ENCODE measurements around the gene R3HDM2.

GRCh38 chr12:57261428-57261865 is 169.4 kb downstream of the R3HDM2 start:
- no peak for TF ChIP-seq POLR2AphosphoS5 (IDR thresholded peaks at IDR 0.05; ENCODE audit: low read depth, low read length)
- TF ChIP-seq REST (IDR thresholded peaks at IDR 0.05; ENCODE audit: insufficient read depth in 1 of 2, low read depth in 2 of 2, low read length in 2 of 2), result no peak
- no peak for TF ChIP-seq TAF1 (IDR thresholded peaks at IDR 0.05; ENCODE audit: borderline replicate concordance, insufficient read depth, low read length)

All from PFSK-1 (cell line).